GM21576 (cell line): ENCODE results near the gene NOC2L.

Source experiments
- ATAC-seq: cut with Tn5 transposase; IDR thresholded peaks from one replicate; pipeline ENCODE4 v1.9.1; 2021; ENCODE audit warnings: mild to moderate bottlenecking, moderate library complexity; ENCODE audit not compliant: unreplicated experiment

Gene NOC2L

GRCh38 chr1:919271-919872, 39.7 kb downstream of the NOC2L start:
- ATAC-seq, result no peak

GRCh38 chr1:918843-919242, 40.2 kb downstream of the NOC2L start:
- ATAC-seq, result no peak

GRCh38 chr1:918353-918752, 40.7 kb downstream of the NOC2L start:
- no peak for ATAC-seq

GRCh38 chr1:917466-918091, 41.5 kb downstream of the NOC2L start:
- ATAC-seq, result no peak

- no peak for ATAC-seq
Observed at GRCh38 chr1:917076-917459, 42.0 kb downstream of the NOC2L start.

- no peak for ATAC-seq
Observed at GRCh38 chr1:916173-917075, 42.6 kb downstream of the NOC2L start.

- ATAC-seq, result no peak
Observed at GRCh38 chr1:915295-916172, 43.5 kb downstream of the NOC2L start.

GRCh38 chr1:914891-915280, 44.2 kb downstream of the NOC2L start:
- no peak for ATAC-seq

GRCh38 chr1:914131-914890, 44.7 kb downstream of the NOC2L start:
- no peak for ATAC-seq

GRCh38 chr1:913491-914130, 45.4 kb downstream of the NOC2L start:
- ATAC-seq, result no peak

GRCh38 chr1:912740-913301, 46.2 kb downstream of the NOC2L start:
- ATAC-seq, result no peak

GRCh38 chr1:911875-912739, 46.9 kb downstream of the NOC2L start:
- no peak for ATAC-seq

GRCh38 chr1:910881-911721, 48.0 kb downstream of the NOC2L start:
- ATAC-seq, result no peak

GRCh38 chr1:910311-910880, 48.7 kb downstream of the NOC2L start:
- no peak for ATAC-seq

- ATAC-seq, result no peak
Observed at GRCh38 chr1:909861-910310, 49.2 kb downstream of the NOC2L start.

- ATAC-seq, result no peak
Observed at GRCh38 chr1:908661-909060, 50.4 kb downstream of the NOC2L start.
